HepG2 (cell line): Measurements from ENCODE around the gene ANO2. TPM values are rescaled to one million over a fixed set of nuclear protein-coding genes. Genes with fewer than 3 reads are reported as not detected.

Experiments
- ATAC-seq: fragments of 200-7000 bp; cut with Tn5 transposase; 3 replicates; pipeline ENCODE4 v1.9.1; 2020; ENCODE audit warnings: mild to moderate bottlenecking, moderate library complexity
- BruUV-seq: library from RNA; stranded (reverse); fragments of 400-500 nt; replicated peaks from 2 replicates; lab custom pipeline; 2021; lab: Mats Ljungman, UMichigan
- CTCF ChIA-PET: fragments of 300-600 bp; formaldehyde crosslinking; extraction: SDS; loops from one replicate; lab custom pipeline; 2021; ENCODE audit warnings: low total read pairs, inconsistent platforms, low intra/inter-chr PET ratio; lab: Yijun Ruan, JAX
- POLR2A ChIA-PET: fragments of 350-600 bp; sonication (Branson Sonifier 250); formaldehyde crosslinking; loops from one replicate; lab custom pipeline; 2020; ENCODE audit warnings: antibody characterized with exemption, inconsistent platforms; lab: Yijun Ruan, JAX
- DNase-seq: peaks from one replicate; pipeline ENCODE4 v3.0.0-alpha.2; 2015; ENCODE audit warnings: low spot score
- FAIRE-seq: peaks from 3 replicates; lab custom pipeline; 2011; peaks lifted over from hg19 to GRCh38; lab: Jason Lieb, UNC
- H2AFZ ChIP-seq: one replicate; pipeline ENCODE4 v1.6.1; 2011; ENCODE audit warnings: low read length, inconsistent platforms
- H3K27ac ChIP-seq: fragments of 300-600 bp; 3 replicates; pipeline ENCODE4 v1.8.0; 2011; ENCODE audit warnings: mixed run types, mild to moderate bottlenecking, mixed read lengths, low read length, inconsistent platforms; ENCODE audit not compliant: insufficient read depth; ENCODE audit errors: extremely low read length
- H3K27me3 ChIP-seq, 2 experiments: fragments of 200-600 bp in 1 of 2; 2 replicates in 1 of 2; 3 replicates in 1 of 2; pipeline versions ENCODE4 v1.6.0 to v1.8.0; 2011; ENCODE audit warnings: low read length in 2 of 2, mild to moderate bottlenecking in 2 of 2, moderate library complexity in 2 of 2, inconsistent platforms in 1 of 2; ENCODE audit not compliant: insufficient read depth in 2 of 2, control insufficient read depth in 1 of 2
- H3K36me3 ChIP-seq, 2 experiments: fragments of 200-600 bp in 1 of 2; replicated peaks in 1 of 2; 2 replicates in 1 of 2; 3 replicates in 1 of 2; pipeline versions ENCODE4 v1.5.1 to v1.8.0; 2011; ENCODE audit warnings: low read length in 2 of 2, inconsistent platforms in 1 of 2; ENCODE audit not compliant: insufficient read depth in 2 of 2, control insufficient read depth in 1 of 2
- H3K4me1 ChIP-seq: 2 replicates; pipeline ENCODE4 v1.5.1; 2012; ENCODE audit warnings: low read length, inconsistent platforms; ENCODE audit not compliant: insufficient read depth
- H3K4me2 ChIP-seq: 2 replicates; pipeline ENCODE4 v1.6.0; 2011; ENCODE audit warnings: low read depth, low read length, inconsistent platforms
- H3K4me3 ChIP-seq, 3 experiments: fragments of 200-600 bp in 1 of 3; sonication (generic), shearing (Covaris generic) in 1 of 3; replicated peaks in 1 of 3; 2 replicates each; pipeline ENCODE4 v1.5.1; 2011 to 2016; ENCODE audit warnings: low read length in 3 of 3, inconsistent platforms in 2 of 3, low read depth in 2 of 3, mild to moderate bottlenecking in 2 of 3, control low read depth in 1 of 3, mixed read lengths in 1 of 3; ENCODE audit not compliant: insufficient read depth in 1 of 3
- H3K79me2 ChIP-seq: one replicate; pipeline ENCODE4 v1.6.1; 2011; ENCODE audit warnings: low read length, inconsistent platforms; ENCODE audit not compliant: insufficient read depth
- H3K9ac ChIP-seq: 2 replicates; pipeline ENCODE4 v1.6.0; 2011; ENCODE audit warnings: mild to moderate bottlenecking, low read depth, low read length, inconsistent platforms; ENCODE audit not compliant: insufficient read depth
- H3K9me3 ChIP-seq: 2 replicates; pipeline ENCODE4 v1.5.1; 2012; ENCODE audit warnings: mild to moderate bottlenecking, low read length
- H4K20me1 ChIP-seq: 2 replicates; pipeline ENCODE4 v1.6.0; 2011; ENCODE audit warnings: inconsistent platforms, mild to moderate bottlenecking, low read length, moderate library complexity; ENCODE audit not compliant: insufficient read depth
- GTF3A ChIP-seq: sonication (generic); formaldehyde crosslinking; conservative IDR thresholded peaks from 2 replicates; pipeline ENCODE4 v1.4.0; 2020; ENCODE audit warnings: mild to moderate bottlenecking, missing genetic modification reagents
- SNAPC4 ChIP-seq: sonication (generic); formaldehyde crosslinking; IDR thresholded peaks from 2 replicates; pipeline ENCODE4 v1.4.0; 2020; ENCODE audit warnings: mild to moderate bottlenecking, missing genetic modification reagents
- TBX2 ChIP-seq: sonication (generic); formaldehyde crosslinking; IDR thresholded peaks from 2 replicates; pipeline ENCODE4 v1.5.0; 2020; ENCODE audit warnings: missing genetic modification reagents, mild to moderate bottlenecking, borderline replicate concordance
- ZNF136 ChIP-seq: sonication (generic); formaldehyde crosslinking; IDR thresholded peaks from 2 replicates; pipeline ENCODE4 v1.8.1; 2022; ENCODE audit warnings: low read depth, mild to moderate bottlenecking, moderate library complexity, missing genetic modification reagents
- ZNF296 ChIP-seq: sonication (generic); formaldehyde crosslinking; conservative IDR thresholded peaks from 2 replicates; pipeline ENCODE4 v1.5.0; 2020; ENCODE audit warnings: mild to moderate bottlenecking, missing genetic modification reagents
- ZNF546 ChIP-seq: sonication (generic); formaldehyde crosslinking; conservative IDR thresholded peaks from 2 replicates; pipeline ENCODE4 v1.8.1; 2023; ENCODE audit warnings: mild to moderate bottlenecking, missing genetic modification reagents
- whole genome bisulfite sequencing: methylation state at CpG from one replicate; pipeline ENCODE4 v1.1.6; 2017; ENCODE audit warnings: low lambda C conversion rate; 5-methylcytosine and 5-hydroxymethylcytosine counted together
- in situ Hi-C: cut with HindIII; loops from 2 replicates; pipeline ENCODE4 v1.10.0; 2017; ENCODE audit warnings: low pct_unique_long_range_greater_than_20kb; ENCODE audit not compliant: extremely low pct_ligation_motif_present
- intact Hi-C: fragments of 100-400 bp; cut with micrococcal nuclease; formaldehyde crosslinking; loops from one replicate; pipeline ENCODE4 v1.10.0; 2022; ENCODE audit not compliant: unreplicated experiment
- polyA plus RNA-seq, 8 experiments: library from polyadenylated mRNA; depleted of rRNA in 3 of 8; stranded (reverse) in 7 of 8; unstranded in 1 of 8; fragments of >200 nt; fragmentation: Illumina TruSeq in 4 of 8; extraction: Trizol in 4 of 8; gene quantifications; 2 replicates each; pipeline versions ENCODE4 v1.2.1 to v1.2.3, GENCODE V29; 2011 to 2016; ENCODE audit warnings: low read depth in 4 of 8, missing spikeins in 1 of 8, mixed read lengths in 1 of 8; ENCODE audit not compliant: insufficient read depth in 1 of 8
- total RNA-seq, 5 experiments: library from RNA; depleted of rRNA; stranded (reverse); fragments of >200 nt; fragmentation: Illumina TruSeq; extraction: Trizol; gene quantifications; 2 replicates each; pipeline ENCODE4 v1.2.3, GENCODE V29; 2016; ENCODE audit warnings: low read depth in 1 of 5
- TF ChIP-seq, protein P1 (sequence below): sonication (generic); formaldehyde crosslinking; IDR thresholded peaks from 2 replicates; pipeline ENCODE4 v1.9.0; 2021; ENCODE audit warnings: missing genetic modification reagents, mild to moderate bottlenecking, borderline replicate concordance

Gene ANO2
- total and polyA plus RNA-seq, 2 of the 13 experiments (the other 11 are each of a cell fraction or from before 2014, with no cell fraction given): 0.18 TPM; not detected in 1

DNA sequence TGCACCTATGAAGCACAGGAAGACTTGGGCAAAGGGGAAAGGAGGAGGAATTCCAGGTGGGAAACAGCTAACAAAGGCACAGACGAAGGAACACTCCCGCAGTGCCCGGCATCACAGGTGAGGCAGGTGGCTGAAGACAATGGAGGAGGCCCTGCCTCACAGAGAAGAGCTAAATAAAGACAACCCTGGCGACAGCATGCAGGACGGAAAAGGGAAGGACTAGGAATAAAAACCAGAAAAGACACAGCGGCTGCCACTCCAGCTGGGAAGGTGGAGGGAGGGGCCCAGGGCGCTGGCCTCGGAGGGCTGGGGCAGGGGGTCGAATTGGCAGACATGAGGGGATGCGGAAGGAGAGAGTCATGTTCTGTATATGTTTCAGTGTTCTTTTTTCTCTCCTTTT is 43.0 kb upstream of the ANO2 start (continued):
- TF ChIP-seq, protein P1, sequence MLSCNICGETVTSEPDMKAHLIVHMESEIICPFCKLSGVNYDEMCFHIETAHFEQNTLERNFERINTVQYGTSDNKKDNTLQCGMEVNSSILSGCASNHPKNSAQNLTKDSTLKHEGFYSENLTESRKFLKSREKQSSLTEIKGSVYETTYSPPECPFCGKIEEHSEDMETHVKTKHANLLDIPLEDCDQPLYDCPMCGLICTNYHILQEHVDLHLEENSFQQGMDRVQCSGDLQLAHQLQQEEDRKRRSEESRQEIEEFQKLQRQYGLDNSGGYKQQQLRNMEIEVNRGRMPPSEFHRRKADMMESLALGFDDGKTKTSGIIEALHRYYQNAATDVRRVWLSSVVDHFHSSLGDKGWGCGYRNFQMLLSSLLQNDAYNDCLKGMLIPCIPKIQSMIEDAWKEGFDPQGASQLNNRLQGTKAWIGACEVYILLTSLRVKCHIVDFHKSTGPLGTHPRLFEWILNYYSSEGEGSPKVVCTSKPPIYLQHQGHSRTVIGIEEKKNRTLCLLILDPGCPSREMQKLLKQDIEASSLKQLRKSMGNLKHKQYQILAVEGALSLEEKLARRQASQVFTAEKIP (CRISPR knock-in tag): no peak
- TF ChIP-seq ZNF136 (CRISPR knock-in tag) (no peak), GTF3A (CRISPR knock-in tag) (no peak), ZNF296 (CRISPR knock-in tag) (no peak), ZNF546 (CRISPR knock-in tag) (no peak)

GRCh38 chr12:5987573-5987972 is 42.5 kb upstream of the ANO2 start:
- H3K9ac ChIP-seq: no peak overlapping the region
- ATAC-seq (no peak), FAIRE-seq (no peak), DNase-seq (no peak)
- H3K79me2 ChIP-seq: no peaks in the 10 kb centered on the region
- no peak overlapping the region for H3K4me2 ChIP-seq
- BruUV-seq: no TSS peak
- H3K4me3 ChIP-seq: no peak overlapping the region
- 25% methylated on average over 5 of the region's 5 CpGs for WGBS
- H3K36me3 ChIP-seq: no peaks in the 10 kb centered on the region
- no peak overlapping the region for H3K27ac ChIP-seq
- intact Hi-C loops (loop anchor here (10.0 kb wide), 1 partner anchor 297 kb away; no protein-coding TSS in a partner anchor), in situ Hi-C loops (loop anchor here (5.0 to 10.0 kb wide), 2 partner anchors 50 to 297 kb away; no protein-coding TSS in a partner anchor)
- no peaks in the 10 kb centered on the region for H3K27me3 ChIP-seq
- ChIA-PET CTCF (interaction anchor here (5.6 kb wide), 1 partner anchor 51 kb away, joined by 141 read pairs; no protein-coding TSS in a partner anchor), POLR2A (no interaction called here)
- H2AFZ ChIP-seq: no peak overlapping the region
- no peaks in the 10 kb centered on the region for H3K9me3 ChIP-seq
- H3K4me1 ChIP-seq: peaks cover 13% of the 10 kb centered on the region
- H4K20me1 ChIP-seq: no peaks in the 10 kb centered on the region
- no peak for TF ChIP-seq TBX2
- TF ChIP-seq SNAPC4 (CRISPR knock-in tag): no peak
